H1 (cell line): ENCODE results near the gene MANSC4.

ENCODE experiments used
- BCL11A ChIP-seq, 2 experiments: IDR thresholded peaks; one replicate each; pipeline ENCODE4 v1.6.1; 2011; ENCODE audit warnings: low read depth in 2 of 2, low read length in 2 of 2, mild to moderate bottlenecking in 2 of 2
- RFX5 ChIP-seq: IDR thresholded peaks from 2 replicates; pipeline ENCODE4 v1.6.1; 2011; ENCODE audit warnings: low read depth, low read length, improper control_type of control experiment, borderline replicate concordance
- SP1 ChIP-seq: IDR thresholded peaks from 2 replicates; pipeline ENCODE4 v1.6.1; 2011; ENCODE audit warnings: low read depth, low read length
- TAF1 ChIP-seq: IDR thresholded peaks from 2 replicates; pipeline ENCODE4 v1.6.1; 2011; ENCODE audit warnings: mild to moderate bottlenecking, low read depth, low read length

DNA sequence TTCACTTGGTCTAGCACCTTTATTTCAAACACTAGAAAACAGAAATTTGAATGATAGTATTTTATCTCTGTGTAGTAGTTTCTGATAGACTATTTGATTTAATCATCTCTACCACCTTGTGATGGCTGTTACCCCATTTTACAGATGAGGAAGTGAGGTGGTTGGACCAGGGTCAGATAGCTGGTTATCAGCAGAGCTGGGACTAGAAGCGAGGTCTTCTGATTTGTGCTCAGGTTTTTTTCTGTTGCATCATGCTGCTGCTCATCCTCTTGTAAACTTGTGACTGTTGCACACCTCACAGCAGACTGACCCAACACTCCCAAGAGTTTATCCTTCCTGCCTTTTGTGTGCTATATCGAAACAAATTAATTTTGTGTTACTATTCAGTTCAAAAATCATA, 10.1 kb upstream of the MANSC4 start:
- TF ChIP-seq TAF1 (no peak), BCL11A (IDR thresholded peaks at IDR 0.05; ENCODE audit: low read depth in 2 of 2, low read length in 2 of 2) (no peak), RFX5 (no peak), SP1 (no peak)
